ENCODE measurements around the gene TRMT44.
"Not testable (repeated sequence)": the region's sequence is repeated elsewhere in the genome, so short reads cannot be mapped to it uniquely, and the experiment has no call there.

TRMT44 gene

DNA sequence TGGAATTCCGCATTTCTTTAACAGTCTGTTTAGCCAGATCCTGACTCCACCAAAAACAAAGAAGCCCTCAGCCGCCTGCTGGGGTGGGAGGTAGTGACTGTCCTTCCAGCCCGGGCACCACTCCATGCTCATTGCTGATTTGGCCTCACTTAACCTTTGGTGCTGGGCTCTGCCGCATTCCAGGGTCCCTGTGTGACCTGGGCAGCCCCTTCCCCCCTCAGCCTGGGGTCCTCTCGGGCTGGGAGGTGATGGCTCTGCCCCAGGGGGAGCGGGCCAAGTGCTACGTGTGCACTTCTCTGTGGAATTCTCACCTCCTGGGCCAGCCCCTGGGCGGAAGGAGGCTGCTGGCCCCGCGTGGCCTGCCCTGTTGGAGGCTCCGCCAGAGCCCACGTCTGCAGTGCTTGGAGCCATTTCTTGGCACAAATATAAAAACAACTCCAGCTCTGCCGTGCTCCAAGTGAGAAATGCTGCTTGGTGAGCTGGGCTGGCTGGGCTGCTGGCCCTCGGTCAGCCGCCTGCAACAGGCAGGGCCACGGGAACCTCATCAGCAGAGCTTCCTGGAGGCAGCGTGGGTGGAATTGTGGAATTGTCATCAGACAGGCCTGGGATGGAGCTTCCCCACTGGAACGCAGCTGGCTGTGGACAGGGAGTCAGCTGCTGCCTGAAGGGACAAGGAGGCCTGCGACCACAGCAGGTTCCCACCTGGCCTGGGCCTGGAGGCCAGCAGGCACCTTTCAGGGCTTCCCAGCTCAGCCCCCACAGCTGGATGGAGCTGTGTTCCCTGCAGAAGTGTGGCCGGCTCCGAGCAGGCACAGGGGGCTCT is 66.0 kb downstream of the TRMT44 start:
- Histone ChIP-seq H4K20me1 (peaks cover 5% of the 10 kb centered on the region; the same call in 1 of the 2 replicates), H3K9ac (no peak overlapping the region), H3K9me3 (peaks cover 23% of the 10 kb centered on the region), H3K27me3 (no peaks in the 10 kb centered on the region), H3K4me1 (peaks cover 68% of the 10 kb centered on the region), H3K27ac (no peak overlapping the region), H3K36me3 (no peaks in the 10 kb centered on the region), H3K4me3 (no peak overlapping the region), H3K4me2 (peak overlapping the region; percentile 36)
- no peak for TF ChIP-seq Cebpa-rat (IDR thresholded peaks at IDR 0.05)

DNA sequence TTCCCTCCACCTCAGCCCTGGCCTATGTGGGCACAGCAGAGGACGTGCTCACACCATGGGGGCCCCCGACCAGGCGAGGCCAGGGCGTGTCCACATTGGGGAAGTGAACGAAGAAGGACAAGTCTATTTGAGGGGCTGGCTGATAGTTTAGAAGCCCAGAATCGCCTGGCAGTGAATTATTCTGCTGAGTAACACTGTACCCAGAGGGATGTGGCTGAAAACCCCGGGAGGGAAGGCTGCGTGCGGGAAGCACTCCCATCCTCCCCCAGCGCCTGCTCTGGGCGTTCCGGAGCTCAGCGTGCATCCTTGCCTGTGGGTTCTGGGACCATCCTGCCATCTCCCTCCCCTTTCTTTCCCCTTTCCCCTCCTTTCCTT is 66.6 kb downstream of the TRMT44 start:
- no peak for TF ChIP-seq Cebpa-rat (IDR thresholded peaks at IDR 0.05)
- no peaks in the 10 kb centered on the region for H3K36me3 ChIP-seq
- peaks cover 62% of the 10 kb centered on the region for H3K4me1 ChIP-seq
- no peak overlapping the region for H3K9ac ChIP-seq
- H3K9me3 ChIP-seq = peaks cover 21% of the 10 kb centered on the region
- no peak overlapping the region for H3K4me3 ChIP-seq
- peak overlapping the region; percentile 36 for H3K4me2 ChIP-seq
- peaks cover 5% of the 10 kb centered on the region; the same call in 1 of the 2 replicates for H4K20me1 ChIP-seq
- no peak overlapping the region for H3K27ac ChIP-seq
- no peaks in the 10 kb centered on the region for H3K27me3 ChIP-seq

DNA sequence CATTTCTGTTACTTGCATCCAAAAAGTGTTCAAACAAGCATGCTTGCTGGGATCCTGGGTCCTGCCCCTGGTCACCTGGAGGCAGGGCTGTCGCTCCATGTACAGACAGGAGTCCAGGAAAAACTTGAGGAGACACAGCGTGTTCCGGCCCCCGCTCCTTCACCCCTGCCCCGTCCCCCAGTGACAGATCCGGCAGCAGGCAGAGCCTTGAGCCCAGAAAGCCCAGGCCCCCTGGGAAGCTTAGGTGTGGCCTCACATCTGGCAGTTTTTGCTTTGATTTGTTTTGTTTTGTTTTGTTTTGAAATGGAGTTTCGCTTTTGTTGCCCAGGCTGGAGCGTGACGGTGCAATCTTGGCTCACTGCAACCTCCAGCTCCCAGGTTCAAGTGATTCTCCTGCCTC is 67.0 kb downstream of the TRMT44 start:
- no peak overlapping the region for H3K4me3 ChIP-seq
- H3K4me1 ChIP-seq = peaks cover 58% of the 10 kb centered on the region
- H4K20me1 ChIP-seq = peaks cover 5% of the 10 kb centered on the region; the same call in 1 of the 2 replicates
- no peak overlapping the region for H3K27ac ChIP-seq
- TF ChIP-seq Cebpa-rat (IDR thresholded peaks at IDR 0.05) = no peak
- no peaks in the 10 kb centered on the region for H3K36me3 ChIP-seq
- peak overlapping the region; percentile 36 for H3K4me2 ChIP-seq
- no peaks in the 10 kb centered on the region for H3K27me3 ChIP-seq
- no peak overlapping the region for H3K9ac ChIP-seq
- H3K9me3 ChIP-seq = peaks cover 17% of the 10 kb centered on the region

DNA sequence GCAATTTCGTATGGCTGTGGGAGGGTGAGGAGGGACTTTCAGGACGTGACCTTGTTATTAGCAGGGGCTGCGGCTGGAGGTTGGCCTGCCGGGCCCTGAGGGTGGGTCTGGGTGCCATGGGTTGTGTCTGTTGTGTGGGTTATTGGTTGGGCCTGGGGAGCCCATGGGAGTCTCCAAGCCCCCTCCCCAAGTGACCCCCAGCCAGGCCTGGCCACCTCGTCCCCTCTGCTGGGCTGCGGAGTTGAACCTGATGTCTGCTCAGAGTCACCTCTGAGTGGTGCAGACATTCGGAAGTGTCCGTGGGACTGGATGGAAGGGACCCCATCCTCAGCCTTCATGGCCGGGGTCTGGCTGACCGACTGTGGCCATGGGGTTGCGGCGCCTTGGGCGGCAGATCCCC is 67.7 kb downstream of the TRMT44 start:
- H3K4me1 ChIP-seq = peaks cover 51% of the 10 kb centered on the region
- H3K4me2 ChIP-seq = no peak overlapping the region
- H3K27ac ChIP-seq = no peak overlapping the region
- H3K36me3 ChIP-seq = no peaks in the 10 kb centered on the region
- no peak overlapping the region for H3K9ac ChIP-seq
- peaks cover 5% of the 10 kb centered on the region; the same call in 1 of the 2 replicates for H4K20me1 ChIP-seq
- peaks cover 11% of the 10 kb centered on the region for H3K9me3 ChIP-seq
- H3K4me3 ChIP-seq = no peak overlapping the region
- no peak for TF ChIP-seq Cebpa-rat (IDR thresholded peaks at IDR 0.05)
- no peaks in the 10 kb centered on the region for H3K27me3 ChIP-seq

DNA sequence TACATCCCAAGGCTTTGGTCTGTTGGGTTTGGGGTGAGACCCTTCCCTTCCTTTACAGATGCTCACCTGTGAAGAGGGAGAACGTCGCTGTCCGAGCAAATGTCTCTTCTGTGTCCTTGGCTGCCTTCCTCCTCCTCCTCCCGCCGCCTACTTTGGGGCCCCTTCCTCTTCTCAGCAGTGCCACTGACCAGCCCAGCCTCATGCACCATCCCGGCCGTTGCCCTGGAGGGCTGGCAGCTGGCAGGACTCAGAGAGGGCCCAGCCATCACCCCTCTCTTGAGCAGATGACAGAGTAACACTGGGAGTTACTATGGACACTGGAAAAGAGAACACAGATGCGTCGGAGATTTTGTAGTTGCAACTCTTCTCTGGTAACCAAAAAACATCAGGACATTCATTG is 68.2 kb downstream of the TRMT44 start:
- TF ChIP-seq Cebpa-rat (IDR thresholded peaks at IDR 0.05) = no peak
- Histone ChIP-seq H3K9ac (no peak overlapping the region), H3K27ac (no peak overlapping the region), H3K27me3 (no peaks in the 10 kb centered on the region), H3K4me1 (peaks cover 46% of the 10 kb centered on the region), H3K9me3 (peaks cover 11% of the 10 kb centered on the region), H3K4me2 (no peak overlapping the region), H3K36me3 (no peaks in the 10 kb centered on the region), H4K20me1 (peaks cover 5% of the 10 kb centered on the region; the same call in 1 of the 2 replicates), H3K4me3 (no peak overlapping the region)

DNA sequence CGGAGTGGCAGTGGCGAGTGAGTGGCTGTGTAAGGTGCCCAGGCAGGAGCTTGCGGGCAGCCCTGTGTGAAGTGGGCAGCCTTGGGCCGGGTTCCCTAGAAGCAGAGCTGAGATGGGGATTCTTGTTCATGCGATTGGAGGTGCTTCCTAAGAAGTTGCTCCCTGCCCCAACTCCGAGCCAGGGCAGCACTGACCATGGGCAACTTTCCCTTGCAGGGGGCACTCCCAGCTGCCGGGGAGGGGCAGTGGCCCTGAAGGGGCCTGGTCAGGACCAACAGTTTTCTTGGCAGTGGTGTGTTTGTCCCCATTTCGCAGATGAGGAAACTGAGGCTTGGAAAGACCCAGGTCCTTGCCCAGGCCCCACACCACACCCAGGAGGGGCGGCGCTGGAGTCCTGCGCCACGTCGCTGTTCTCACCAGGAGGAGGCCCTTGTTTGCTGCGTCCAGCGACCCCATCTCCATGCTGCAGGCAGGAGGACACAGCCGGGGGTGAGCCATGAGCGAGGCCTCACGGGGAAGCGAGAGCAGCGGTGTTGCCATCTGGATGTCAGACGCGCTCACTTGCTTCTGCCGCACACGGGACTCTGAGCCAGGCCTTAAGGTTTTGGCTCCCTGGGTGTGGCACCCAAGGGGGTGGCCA is 68.9 kb downstream of the TRMT44 start:
- H3K4me2 ChIP-seq = no peak overlapping the region
- no peaks in the 10 kb centered on the region; the same call in 1 of the 2 replicates for H4K20me1 ChIP-seq
- H3K9me3 ChIP-seq = peaks cover 11% of the 10 kb centered on the region
- TF ChIP-seq Cebpa-rat (IDR thresholded peaks at IDR 0.05) = no peak
- no peaks in the 10 kb centered on the region for H3K27me3 ChIP-seq
- no peak overlapping the region for H3K9ac ChIP-seq
- H3K27ac ChIP-seq = no peak overlapping the region
- no peak overlapping the region for H3K4me3 ChIP-seq
- H3K4me1 ChIP-seq = peaks cover 40% of the 10 kb centered on the region
- H3K36me3 ChIP-seq = no peaks in the 10 kb centered on the region

DNA sequence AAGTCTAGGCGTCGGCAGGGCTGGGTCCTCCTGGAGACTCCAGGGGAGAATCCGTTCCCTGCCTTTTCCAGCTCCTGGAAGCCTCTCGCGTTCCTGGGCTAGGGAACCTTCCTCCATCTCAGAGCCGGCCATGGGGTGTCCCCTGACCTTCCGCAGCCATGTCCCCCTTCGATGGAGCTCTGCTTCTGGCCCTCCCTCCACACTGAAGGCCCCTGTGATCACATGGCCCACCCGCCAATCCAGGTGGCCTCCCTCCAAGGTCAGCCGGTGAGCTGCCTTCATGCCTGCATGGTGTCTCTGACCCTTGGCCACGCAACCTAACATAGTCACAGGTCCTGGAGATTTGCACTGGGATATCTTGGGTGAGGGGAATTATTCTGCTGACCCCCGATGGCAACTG is 69.6 kb downstream of the TRMT44 start:
- Histone ChIP-seq H3K9ac (no peak overlapping the region), H3K36me3 (no peaks in the 10 kb centered on the region), H4K20me1 (no peaks in the 10 kb centered on the region), H3K27ac (no peak overlapping the region), H3K4me2 (no peak overlapping the region), H3K9me3 (peaks cover 11% of the 10 kb centered on the region), H3K4me3 (no peak overlapping the region), H3K4me1 (peaks cover 32% of the 10 kb centered on the region), H3K27me3 (no peaks in the 10 kb centered on the region)
- TF ChIP-seq Cebpa-rat (IDR thresholded peaks at IDR 0.05) = no peak

DNA sequence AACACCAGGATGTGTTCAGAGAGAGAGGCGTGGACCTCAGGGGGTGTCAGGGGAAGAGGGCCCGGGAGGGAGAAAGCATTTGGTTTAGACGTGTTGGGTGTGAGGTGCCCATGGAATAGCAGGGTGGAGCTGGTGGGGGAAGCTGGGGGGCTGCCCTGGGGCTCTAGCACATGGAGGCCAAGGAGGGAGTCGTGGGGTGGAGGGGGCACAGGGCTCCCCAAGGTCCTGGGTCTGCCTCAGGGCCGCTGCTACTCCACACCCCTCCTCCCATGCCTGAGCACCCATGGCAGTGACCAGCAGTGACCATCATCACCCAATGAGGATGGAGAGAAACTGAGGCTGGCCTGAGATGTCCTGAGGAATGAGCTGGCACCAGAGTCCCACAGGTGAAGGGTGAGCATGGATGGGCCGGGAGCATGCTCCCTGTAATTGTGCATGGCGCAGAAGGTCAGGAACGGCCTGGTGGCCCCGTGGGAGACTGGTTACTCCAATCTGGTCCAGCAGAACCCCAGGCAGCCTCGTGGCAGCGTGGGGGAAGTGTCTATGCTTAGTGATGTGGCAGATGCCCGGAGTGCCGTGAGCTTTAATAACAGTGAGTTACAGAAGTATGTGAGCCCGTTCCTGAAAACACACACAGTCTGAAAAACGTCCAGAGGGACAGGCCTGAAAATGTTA is 70.2 kb downstream of the TRMT44 start:
- Histone ChIP-seq H3K4me3 (no peak overlapping the region), H3K4me2 (no peak overlapping the region), H3K27me3 (no peaks in the 10 kb centered on the region), H3K36me3 (no peaks in the 10 kb centered on the region), H3K4me1 (peaks cover 26% of the 10 kb centered on the region), H3K9ac (no peak overlapping the region), H3K27ac (no peak overlapping the region), H3K9me3 (peaks cover 7% of the 10 kb centered on the region), H4K20me1 (no peaks in the 10 kb centered on the region)
- no peak for TF ChIP-seq Cebpa-rat (IDR thresholded peaks at IDR 0.05)

DNA sequence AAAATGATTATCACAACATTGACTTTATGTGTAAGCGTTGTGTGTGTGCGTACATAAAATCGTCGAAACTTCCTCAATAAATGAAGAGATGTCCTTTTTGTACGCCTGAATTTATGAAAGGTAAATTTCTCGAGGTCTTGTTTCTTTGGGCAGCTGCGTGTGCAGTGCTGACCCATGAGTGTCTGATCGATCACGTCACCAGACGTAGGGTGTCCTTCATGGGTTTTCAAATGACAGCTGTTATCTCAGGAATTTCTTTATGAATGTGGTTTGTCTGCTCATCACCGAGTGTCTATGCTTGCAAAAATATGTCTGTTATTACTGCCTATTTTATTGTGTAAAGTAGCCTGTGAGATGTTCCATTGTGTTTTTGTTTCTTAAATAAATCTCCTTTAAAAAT is 71.9 kb downstream of the TRMT44 start:
- H3K4me1 ChIP-seq = peaks cover 16% of the 10 kb centered on the region
- no peaks in the 10 kb centered on the region for H3K27me3 ChIP-seq
- no peaks in the 10 kb centered on the region; the same call in 1 of the 2 replicates for H3K9me3 ChIP-seq
- H4K20me1 ChIP-seq = no peaks in the 10 kb centered on the region
- TF ChIP-seq Cebpa-rat (IDR thresholded peaks at IDR 0.05) = no peak
- no peak overlapping the region for H3K27ac ChIP-seq
- H3K36me3 ChIP-seq = no peaks in the 10 kb centered on the region
- no peak overlapping the region for H3K4me3 ChIP-seq
- H3K9ac ChIP-seq = no peak overlapping the region
- no peak overlapping the region for H3K4me2 ChIP-seq

DNA sequence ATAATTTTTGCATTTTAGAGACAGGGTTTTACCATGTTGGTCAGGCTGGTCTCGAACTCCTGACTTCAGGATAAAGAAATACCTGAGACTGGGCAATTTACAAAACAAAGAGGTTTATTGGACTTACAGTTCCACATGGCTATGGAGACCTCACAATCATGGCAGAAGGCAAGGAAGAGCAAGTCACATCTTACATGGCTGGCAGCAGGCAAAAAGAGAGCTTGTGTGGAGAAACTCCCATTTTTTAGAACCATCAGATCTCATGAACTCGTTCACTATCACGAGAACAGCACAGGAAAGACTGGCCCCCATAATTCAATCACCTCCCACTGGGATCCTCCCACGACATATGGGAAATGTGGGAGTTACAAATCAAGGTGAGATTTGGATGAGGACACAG is 72.5 kb downstream of the TRMT44 start:
- H3K4me2 ChIP-seq, H3K27me3 ChIP-seq, H3K4me3 ChIP-seq: not testable (repeated sequence)

More for the DNA sequence above, 72.5 kb downstream of the TRMT44 start:
- H3K9me3 ChIP-seq, H3K36me3 ChIP-seq, H4K20me1 ChIP-seq, H3K9ac ChIP-seq, H3K27ac ChIP-seq: not testable (repeated sequence)
- H3K4me1 ChIP-seq = peaks cover 10% of the 10 kb centered on the region

Measured in BLaER1 (cell line).